Islet of Langerhans (tissue), 1 donor: Measurements from ENCODE around the gene ELL2.

Experiments
- FAIRE-seq: peaks from one replicate; lab custom pipeline; 2011; peaks lifted over from hg19 to GRCh38; lab: Jason Lieb, UNC

ELL2 gene

DNA sequence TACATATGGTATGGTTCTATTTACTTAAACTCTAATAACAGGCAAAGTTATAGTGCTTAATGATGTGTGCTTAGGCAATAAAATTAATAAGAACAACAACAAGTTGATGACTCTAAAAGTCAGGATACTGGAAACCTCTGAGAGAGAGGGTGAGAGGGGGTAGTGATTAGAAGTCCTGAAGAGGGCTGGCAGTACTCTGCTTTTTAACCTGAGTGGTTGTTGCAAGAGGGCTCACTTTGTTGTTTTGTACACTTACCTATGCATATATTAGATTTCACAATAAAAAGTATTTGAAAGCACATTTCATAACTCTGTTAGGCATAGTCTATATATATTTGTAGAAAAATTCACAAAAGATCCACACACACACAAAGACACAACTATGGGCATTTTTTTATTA lies 21.4 kb upstream of the ELL2 start:
- FAIRE-seq, result no peak

DNA sequence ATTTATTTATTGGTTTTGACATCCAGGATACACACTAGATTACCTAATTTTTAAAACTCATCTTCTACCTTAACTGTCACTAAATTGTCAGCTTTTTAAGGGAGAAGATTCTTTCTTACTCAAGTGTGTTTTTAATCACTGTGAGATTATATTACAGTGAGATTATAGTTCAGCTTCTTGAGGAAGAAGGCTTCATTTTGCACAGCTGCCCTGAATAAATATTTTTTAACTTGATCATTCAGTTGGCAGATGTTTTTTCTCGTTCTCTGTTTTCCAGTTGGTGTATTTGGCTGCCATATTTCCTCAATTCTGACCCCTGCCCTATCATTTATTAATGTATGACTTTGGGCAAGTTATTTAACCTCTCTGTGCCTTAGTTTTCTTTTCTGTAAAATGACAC lies 15.0 kb upstream of the ELL2 start:
- peak; percentile 81 for FAIRE-seq

DNA sequence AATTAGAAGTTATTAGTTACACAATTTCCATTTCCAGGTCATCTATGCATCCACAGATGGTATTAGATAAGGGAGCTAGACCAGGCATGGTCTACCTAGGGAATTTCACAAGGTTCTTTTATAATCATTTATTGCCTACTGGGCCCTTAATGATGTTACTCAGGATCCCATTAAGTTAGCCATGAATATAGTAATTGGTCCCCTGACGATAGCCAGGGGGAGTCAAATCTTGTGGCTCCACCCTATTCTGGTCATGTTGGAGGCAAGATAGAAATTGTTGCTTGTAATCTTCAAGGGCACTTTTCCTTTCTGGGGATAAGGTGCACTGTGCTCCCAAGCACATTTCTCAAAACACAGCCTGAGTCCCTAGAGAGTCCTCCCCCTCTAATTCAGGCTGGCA lies 14.1 kb upstream of the ELL2 start:
- FAIRE-seq, result no peak

DNA sequence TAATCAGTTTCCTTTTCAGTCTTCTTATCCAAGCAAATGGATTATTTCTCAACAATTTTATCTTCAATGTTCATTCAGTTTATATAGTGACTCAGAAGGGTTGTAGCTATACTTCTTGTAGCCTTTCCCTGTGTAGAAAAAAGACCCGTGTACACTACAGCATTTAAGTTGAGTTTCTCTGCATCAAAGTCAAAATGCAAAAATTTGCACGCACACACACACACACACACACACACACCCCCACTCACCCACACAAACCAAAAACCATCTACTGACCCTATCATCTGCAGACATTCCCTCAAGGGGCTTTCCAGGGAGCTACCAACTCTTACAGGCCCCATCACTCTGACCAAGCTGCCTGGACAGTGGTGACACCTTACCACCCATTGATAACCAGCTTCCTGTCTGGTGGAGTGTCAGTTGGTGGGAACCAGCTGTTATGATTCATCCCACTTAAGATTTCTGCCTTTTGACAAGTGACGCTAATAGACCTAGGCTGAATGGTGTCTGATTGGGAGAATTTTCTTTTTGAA lies 12.2 kb upstream of the ELL2 start:
- no peak for FAIRE-seq

DNA sequence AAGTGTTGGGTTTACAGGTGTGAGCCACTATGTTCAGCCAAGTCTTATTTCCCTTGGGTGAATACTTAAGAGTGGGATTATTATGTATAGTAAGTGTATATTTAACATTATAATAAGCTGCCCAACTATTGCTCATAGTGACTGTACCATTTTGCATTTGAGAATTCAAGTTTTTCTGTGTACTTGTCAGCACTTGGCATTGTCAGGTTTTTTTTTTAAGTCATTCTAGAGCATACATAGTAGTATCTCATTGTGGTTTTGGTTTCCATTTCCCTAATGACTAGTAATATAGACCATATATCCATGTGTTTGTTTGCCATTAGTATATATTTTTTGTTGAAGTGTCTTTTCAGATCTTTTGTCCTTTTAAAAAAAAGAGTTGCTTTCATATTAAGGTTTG lies 10.5 kb upstream of the ELL2 start:
- peak; percentile 33 for FAIRE-seq

DNA sequence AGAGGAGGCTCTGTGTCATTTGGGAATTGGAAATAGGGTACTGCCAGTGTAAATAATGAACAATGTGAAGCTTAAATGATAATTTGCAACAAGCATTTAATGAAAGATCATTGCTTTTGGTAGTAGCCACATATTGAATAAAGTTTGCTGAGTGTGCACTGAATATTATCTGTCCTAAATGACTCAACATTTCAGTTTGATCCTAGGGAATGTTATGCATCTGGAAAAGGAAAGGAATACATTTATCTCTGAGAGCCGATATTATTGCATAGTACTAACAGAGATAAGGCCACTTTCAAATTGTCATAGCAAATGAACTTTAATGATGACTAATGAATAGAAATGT lies 8.7 kb upstream of the ELL2 start:
- no peak for FAIRE-seq

DNA sequence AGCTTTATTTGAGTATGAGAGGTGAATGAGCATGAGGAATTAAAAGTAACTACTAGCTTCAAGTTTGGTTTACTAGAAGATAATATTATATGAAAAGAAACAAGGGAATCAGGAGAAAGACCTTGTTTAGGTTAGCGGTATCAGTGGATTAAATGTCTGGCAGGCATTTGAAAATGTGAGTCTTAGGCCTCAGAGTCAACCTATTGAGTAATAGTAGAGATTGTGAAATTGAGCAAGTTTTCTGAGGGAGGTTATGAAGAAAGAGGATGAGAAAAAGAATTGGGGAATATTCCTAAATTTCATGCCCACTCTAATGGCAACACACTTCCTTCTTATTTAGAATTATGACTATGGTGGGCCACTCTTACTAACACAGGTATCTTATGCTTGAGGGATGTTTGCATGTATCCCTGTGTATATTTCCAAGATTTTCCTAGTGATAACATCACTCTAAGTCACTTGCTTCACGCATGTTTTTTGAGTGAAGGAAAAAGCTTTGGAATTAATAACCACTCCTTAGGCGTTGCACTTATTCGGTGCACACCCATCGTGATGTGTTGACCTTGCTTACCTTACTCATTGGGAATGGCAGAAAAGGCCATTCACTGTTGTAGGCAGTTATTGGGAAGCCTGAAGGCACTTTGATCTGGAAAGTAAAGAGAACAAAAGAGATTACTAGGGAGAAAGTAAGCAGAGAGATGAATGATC lies 8.2 kb upstream of the ELL2 start:
- no peak for FAIRE-seq

DNA sequence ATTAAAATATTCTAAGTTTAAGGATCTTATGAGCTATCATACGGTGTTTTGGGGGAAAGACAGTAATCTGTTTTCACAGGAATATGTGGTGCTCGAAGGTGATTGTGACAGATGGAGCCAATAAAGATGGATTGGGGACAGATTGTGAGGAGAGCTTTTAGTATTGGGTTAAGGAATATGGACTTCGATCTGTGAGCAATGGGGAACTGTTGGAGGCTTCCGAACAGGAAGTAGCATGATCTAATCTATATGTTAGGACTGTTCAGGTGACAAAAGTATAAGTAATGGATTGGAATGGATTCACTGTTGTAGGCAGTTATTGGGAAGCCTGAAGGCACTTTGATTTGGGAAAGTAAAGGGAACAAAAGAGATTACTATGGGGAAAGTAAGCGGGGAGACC lies 7.4 kb upstream of the ELL2 start:
- FAIRE-seq, result no peak

DNA sequence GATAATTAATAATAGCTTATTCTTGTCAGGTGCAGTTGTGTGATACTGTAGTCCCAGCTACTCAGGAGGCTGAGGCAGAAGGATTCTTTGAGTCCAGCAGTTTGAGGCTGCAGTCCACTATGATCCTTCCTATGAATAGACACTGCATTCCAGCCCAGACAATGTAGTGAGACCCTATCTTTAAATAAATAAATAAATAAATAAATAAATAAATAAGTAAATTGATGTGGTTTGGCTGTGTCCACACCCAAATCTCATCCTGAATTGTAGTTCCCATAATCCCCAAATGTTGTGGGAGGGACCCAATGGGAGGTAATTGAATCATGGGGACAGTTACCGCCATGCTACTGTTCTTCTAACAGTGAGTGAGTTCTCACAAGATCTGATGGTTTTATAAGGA lies 5.6 kb upstream of the ELL2 start:
- FAIRE-seq, result no peak

DNA sequence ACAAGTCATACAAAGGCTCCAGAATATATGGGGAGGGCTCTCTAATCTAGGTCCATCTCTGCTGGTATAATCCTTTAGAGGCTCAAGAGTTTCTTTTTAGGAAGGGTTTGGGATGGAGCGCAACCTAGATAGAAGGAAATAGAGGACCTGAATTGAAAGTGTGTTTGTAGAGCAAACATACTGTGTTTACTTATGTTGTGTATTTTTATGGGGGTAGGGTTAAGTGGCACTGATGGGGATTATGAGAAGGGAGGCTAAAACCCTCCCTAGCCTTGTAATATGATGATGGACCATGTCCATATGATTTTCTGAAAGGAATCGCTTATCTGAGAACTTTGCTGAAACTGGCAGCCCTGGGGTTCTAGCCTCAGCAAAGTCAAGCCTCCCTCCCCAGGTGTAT lies 4.4 kb upstream of the ELL2 start:
- no peak for FAIRE-seq

DNA sequence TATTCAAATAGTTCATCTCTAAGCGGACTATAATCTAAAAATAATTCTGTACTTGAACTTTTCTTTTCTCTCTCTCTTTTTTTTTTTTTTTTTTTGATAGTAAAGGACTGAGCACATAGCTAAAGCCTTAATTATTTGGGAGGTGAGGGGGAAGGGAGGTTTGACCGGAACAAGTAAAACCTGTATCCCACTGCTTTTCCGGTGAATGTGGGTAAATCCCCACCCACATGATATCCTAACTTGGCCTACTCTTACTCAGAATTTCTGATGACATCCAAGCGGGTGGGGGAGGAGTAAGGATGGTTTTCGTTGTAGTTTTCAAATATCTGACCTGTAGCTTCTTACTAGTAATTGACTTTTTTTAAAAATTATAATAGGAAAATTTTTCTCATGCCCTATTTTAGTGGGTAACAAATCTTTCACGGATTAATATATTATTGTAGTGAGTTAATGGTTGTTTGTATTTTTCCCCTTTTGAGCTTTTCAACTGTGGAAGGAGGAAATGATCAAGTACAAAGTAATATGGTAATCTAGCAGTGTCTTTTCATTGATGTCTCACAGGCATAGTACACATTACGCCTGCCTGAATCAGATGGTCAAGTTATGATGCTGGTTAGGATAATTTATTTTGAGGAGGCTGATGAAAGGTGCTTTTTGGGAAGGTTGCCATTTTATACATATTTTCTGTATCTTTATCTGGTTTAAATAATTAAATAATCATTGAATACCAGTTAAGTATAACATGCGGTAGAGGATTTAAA lies 2.2 kb upstream of the ELL2 start:
- FAIRE-seq, result no peak

DNA sequence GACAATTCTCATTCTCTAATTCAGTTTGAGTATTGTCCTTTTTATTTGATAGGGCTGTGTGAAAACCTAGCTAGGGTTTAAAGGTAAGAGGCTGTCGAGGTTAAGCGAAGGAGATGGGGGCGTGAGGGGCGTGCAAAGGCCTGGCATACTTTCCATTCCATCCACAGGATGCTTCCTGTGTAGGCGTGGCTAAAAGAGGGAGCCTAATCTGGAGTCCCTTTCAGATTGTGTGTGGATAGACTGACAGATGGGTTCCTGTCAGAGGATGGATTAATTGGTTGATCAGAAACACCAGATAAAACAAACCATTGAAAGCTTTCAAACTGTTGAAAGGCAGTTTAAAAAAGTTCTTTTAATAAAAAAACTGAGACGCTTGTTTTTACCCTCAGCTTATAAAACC lies 1.1 kb upstream of the ELL2 start:
- FAIRE-seq, result no peak

DNA sequence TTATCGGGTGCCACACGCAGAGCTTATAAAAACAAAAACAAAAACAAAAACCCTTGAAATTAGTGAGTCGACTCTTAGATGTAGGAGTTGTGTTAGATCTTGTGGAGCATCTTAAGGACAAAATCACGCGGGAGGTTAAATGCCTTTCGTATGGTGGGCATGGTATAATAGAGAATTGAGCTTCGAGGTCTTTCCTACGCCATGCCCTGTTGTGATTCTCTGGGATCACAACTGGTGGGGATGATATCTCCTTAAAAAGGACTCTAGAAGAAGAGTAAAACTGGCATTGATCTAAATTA lies 773 bp upstream of the ELL2 start:
- no peak for FAIRE-seq

DNA sequence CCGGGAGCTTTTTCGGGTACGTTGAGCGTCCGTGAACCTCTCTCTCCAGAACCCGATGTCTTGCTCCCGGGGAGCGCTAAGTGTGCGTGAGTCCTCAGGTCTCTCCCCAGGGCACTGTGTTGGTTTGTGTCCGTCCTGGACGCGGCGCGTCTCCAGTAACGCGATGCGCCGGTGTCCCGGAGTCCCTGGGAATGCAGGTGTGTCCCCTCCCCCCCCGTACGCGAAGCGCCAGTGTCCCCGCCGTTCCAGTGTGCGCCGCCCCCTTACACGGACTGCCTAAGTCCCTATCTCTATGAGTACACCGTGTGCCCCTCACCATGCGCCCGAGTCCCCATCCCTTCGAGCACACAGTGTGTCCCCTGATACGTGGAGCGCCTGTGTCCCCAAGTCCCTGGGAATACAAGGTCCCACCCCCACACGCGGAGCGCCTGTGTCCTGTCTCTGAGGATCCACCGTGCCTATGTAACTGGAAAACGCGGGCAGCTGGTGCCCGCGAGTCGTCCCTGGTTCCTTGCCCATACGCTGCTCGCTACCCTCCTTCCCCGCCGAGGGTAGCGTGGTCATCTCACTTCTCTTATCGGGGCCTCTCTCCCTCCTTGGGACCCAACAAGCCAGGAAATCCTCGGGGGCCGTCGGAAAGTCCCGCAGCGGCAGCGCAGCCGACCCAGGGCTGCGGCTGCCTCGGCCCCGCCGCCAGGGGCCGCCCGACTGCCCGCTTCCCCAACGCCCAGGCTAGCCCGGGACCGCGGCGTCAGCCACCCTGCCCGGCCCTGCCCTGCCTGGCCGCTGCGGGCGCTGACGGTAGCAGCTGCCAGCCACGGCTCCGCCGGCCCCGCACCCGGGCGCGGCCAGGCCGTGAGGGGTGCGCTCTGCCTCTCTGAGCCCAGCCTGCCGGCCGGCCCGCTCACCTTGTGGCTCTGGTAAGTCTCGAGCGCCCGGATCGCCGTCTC lies 709 bp downstream of the ELL2 start:
- FAIRE-seq, result no peak

DNA sequence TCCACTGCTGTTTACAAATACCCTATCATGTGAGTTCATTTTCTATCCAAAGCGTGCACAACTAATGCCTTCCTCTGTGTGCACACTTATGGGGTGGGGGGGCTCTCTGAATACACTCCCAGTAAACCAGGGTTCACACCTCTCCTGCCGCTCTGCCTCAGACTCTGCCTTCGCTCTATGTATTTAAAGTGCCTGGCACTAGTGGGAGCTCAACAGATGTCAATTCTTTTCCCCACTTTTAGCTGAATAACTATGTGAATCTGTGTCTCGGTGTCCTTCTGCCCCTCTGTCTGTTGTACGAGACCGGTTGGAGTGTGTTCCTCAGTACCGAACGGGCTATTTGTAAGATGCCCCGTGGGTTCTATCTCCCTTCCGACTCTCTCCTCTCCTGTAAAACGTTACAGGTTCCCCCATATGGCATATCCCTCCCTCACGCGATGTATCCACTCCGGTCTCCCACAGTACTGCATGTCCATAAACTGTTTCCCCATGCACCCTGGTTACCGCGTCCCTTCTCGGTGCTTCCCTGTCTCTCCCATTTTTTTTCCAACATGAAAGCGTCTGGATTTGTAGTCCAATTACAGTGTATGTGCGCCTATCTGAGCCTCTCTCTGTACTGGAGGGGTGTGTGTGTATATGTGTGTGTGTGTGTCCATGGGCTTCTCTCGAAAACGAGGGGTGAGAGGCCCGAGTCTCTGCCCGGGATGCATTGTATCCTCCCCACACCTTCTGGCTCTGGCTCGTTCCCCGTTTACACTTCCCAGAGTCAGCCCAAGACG lies 1.6 kb downstream of the ELL2 start:
- no peak for FAIRE-seq

DNA sequence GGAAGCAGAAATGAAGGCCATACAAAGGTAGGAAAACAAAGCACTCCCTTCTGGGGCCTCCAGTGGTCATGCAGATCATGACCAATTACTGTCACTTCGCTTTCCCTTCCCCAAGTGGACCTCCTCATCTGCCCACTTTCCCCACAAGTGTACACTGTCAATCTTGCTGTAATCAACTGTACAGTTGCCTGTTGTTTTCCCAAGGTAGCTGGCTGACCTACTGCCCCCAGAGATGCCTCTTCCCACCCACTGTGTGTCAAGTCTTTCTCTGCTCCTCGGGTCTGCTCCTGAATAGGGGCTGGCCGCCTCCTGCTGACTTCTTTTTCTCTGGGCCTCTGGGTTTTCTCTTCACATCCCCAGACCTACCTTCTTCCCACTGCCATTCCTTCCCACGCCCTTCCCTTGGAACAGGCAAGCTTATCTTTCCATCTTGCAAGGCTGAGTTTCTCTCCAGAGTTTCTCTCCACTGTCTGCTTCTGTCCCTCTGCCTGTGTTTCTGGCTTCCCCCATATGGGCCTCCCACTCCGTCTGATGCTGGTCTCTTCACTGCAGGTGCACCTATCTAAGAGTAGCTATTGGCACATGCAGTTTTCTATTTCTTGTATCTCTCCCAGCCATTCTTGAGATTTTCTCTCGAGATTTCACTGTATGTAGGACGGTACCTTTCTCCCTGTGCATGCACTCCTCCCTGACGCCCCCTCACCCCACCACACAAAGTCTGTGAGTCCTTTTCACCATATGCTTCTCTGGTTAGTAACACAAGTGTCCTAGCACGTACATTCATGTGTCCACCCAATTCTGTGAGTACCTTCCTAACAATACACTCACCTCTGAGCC lies 2.4 kb downstream of the ELL2 start:
- FAIRE-seq, result no peak

DNA sequence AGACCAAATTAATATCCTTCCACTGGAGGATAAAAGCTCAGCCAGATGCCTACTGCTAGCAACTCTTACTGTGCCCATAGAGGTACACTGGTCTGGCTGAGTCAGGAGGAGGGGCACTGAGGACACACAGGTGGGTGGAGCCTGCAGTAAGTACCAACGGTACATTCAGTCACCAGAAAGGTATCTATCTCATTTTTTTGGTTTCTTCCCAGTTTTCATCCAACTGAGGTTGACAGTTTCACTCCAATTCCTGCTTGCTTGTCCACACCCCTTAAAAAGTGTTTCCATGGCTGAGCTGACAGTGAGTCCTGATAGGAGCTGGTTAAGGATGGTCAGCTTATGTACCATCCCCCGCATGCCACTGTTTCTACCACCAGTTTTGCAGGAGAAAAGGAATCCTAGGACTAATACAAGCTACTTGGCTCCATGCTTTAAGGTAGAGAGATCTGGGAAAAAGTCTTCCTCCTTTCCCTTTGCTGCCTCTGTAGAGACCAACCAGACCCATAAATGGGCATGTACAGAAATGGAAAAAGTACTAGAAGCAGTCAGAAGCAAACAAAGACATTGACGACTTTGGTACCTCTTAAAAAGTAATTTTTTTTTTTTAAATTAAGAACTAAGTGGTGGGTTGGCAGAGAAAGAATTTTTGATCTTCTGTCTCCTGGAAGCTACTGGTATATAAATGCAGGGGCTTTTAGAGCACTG lies 3.2 kb downstream of the ELL2 start:
- no peak for FAIRE-seq

DNA sequence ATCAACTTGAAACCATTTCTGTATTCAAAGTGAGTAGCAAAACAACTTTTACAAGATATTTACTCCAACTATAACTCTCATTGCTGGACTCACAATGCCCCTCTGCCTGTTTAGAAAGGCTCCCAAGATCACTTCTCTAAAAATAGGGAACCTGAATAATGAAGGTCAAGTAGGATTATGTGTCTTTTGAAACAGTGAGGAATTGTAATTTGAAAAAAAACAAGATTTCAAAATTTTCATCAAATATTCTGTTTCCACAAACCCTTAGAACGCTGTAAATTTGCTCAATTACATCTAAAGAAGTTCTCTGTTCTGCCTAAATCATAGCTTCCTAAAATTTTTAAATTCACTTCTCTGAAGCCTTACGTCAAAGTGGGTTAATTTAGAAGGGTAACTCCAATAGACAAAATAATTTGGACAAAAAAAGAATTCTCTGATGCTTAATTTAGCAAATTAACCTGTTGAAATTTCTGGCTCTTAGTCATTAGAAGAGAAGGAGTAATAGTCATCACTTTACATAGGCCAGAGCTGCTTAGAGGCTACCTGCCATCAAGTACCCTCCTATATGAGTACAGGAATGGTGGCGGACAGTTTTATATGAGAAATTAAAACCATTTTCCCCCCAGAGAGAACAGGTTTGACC lies 4.0 kb downstream of the ELL2 start:
- FAIRE-seq, result no peak

DNA sequence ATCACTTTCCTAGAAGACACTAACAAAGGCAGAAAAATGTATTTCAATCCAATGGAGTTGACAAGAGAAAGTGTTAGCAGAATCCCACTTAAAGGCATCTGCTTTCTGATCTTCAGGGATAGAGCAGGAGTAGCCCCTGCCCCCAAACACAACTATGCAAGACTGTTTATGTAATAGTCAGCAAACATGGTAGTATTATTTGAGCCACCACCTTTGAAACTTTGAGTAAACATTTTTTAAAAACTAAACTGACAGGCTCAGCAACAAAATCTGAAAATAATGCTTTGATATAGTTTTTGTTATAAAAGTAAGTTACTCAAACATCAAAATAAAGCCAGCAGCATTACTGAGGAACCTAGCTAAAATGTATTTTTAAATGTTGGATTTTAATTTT lies 4.8 kb downstream of the ELL2 start:
- FAIRE-seq, result no peak
